NCI-H1694 (cell line): Measurements from ENCODE around the gene CAB39L.

Source experiments
- DNase-seq: peaks from one replicate; lab custom pipeline; 2025; lab: John Stamatoyannopoulos, UW

The CAB39L gene

DNA sequence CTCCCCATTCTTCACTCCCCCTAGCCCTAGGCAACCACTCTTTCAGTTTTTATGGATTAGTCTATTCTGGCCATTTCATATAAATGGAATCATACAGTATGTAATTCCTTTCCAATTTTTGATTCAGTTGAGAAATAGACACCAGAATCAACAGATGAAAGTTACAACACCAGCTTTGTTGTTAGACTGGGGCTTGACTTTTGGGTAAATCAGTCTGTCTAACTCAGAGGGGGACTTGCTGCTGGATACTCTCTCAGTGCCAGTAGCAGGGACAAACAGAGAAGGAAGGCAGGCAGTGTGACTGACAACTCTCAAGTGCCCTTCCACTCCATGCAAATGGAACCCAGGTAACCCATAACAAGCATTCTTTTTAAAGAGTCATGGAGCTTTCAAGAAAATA lies 155.4 kb downstream of the CAB39L start:
- DNase-seq: no peak

DNA sequence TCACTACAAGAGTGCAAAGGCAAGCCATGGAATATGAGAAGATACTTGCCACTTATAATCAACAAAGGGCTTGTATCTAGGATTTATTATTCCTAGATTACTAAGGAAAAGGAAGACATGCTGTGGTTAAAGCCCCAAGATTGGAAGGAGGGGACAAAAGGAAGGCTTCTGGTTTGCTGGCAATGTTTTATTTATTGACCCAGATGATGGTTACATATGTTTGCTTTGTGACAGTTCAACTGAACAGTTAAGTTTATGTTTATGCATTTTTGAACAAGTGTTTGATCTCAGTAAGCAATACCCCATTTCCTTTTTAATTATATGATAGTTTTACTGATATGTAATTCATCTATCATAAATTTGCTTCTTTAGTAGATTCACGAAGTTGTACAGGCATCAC lies 155.9 kb downstream of the CAB39L start:
- DNase-seq: no peak

DNA sequence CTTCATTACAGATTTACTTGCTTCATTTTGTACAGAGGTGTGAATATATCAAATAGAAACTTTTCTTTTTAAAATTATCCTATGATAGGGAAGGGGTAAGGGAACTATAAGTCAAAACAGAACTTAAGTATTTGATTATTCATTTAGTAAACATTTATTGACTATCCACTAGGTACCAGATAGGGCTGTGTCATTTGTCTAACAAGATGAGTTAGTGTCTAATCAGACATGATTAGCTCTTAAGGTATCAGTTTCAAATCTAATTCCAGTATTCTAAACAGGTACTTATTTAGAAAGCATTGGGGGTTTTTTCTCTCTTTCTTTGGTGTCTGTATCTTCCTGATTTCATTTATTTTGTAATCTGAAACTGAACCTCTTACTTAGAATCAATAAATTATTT lies 164.0 kb downstream of the CAB39L start:
- no peak for DNase-seq

DNA sequence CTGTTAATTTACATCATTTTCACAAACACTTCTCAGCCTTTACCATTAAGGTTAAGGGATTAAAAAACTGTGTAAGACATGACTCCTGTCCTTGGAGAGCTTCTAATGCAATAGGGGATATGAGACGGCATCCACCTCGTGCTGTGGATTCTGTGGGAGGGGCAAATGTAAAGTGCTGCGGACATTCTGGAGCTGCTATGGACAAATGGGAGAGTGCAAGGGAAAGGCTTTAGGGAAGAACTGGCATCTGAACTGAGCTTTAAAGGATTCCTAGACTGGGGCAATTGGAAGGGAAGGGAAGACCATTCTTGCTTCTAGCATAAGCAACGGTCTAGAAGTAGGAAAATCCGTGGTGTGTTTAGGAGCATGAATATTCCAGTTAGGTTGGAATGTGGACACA lies 164.8 kb downstream of the CAB39L start:
- no peak for DNase-seq

GRCh38 chr13:49278211-49278610 lies 165.7 kb downstream of the CAB39L start:
- DNase-seq: no peak

DNA sequence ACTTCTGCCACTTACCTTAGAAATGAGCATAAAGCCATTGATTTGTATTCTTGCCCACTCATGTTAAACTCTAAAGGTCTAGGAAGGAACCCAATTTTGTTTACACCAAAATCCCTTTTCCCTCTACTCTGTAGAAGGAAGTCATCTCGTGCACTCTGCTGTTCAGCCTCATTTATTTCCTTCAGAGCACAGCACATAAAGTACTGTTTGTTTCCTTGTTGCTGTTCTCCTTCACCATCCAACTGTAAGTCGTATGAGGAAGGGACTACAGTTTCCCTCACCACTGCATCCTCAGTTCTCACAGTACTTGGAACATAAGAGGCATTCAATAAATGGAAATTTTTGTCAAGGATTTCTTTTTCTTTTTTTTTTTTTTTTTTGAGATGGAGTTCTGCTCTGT lies 171.6 kb downstream of the CAB39L start:
- no peak for DNase-seq

- DNase-seq: no peak
These were observed 172.6 kb downstream of the CAB39L start for GRCh38 chr13:49271264-49271663.

GRCh38 chr13:49265822-49266221 lies 178.0 kb downstream of the CAB39L start:
- DNase-seq: no peak

- DNase-seq: no peak
These were observed 181.2 kb downstream of the CAB39L start for GRCh38 chr13:49262634-49263033.

- no peak for DNase-seq
These were observed 184.3 kb downstream of the CAB39L start for GRCh38 chr13:49259586-49259985.
